ENCODE measurements around the gene POLDIP3.
"Not testable (repeated sequence)": the region's sequence is repeated elsewhere in the genome, so short reads cannot be mapped to it uniquely, and the experiment has no call there.

The POLDIP3 gene

DNA sequence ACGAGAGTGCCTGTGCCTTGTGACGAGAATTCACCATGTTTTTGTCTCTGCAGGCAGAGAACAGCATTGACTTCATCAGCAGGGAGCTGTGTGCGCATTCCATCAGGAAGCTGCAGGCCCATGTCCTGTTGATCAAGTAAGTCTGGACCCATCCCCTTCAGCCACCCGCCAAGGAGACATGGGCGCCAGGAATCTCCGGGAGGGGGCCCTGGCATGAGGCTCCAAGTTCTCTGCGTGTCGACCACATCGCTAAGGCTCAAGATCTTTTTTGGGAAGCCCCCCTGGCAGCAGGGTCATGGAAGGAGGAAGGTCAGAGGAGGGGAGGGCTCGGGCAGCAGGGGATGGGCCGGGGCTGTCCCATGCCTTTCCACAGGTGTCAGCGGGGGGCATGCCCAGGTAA, 43.6 kb downstream of the POLDIP3 start:
- H3K9me3 ChIP-seq (ENCODE audit: control insufficient read depth in 2 of 2, low read length in 2 of 2); H3K27ac ChIP-seq (ENCODE audit: low read length); H3K9ac ChIP-seq (ENCODE audit: low read length in 2 of 2); H3K36me3 ChIP-seq (ENCODE audit: control insufficient read depth in 2 of 2, insufficient read depth in 2 of 2, low read length in 2 of 2); H3K4me1 ChIP-seq (ENCODE audit: control insufficient read depth, insufficient read depth, low read length); H3K4me3 ChIP-seq (ENCODE audit: low read length in 2 of 2); H3K27me3 ChIP-seq (ENCODE audit: control insufficient read depth in 1 of 2, insufficient read depth in 2 of 2, low read length in 2 of 2): not testable (repeated sequence)

DNA sequence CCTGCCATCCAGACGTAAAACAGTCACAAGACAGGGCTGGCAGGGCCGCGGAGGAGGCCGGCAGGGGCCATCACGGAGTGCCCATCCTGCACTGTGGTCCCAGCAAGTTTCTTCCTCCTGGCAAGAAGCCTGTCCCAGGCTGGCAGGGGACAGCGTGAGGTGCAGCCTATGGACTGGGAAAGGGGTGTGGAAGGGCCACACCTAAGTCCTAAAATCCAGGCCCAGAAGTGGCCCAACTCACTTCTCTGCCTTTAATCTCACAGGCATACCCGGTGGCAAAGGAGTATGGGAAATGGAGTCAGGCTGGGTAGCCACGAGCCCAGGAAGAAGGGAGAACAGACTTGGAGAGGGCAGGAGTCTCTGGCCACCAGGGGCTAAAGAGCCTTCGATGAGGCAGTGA, 44.1 kb downstream of the POLDIP3 start:
- H3K9me3 ChIP-seq (ENCODE audit: control insufficient read depth in 2 of 2, low read length in 2 of 2); H3K27ac ChIP-seq (ENCODE audit: low read length); H3K36me3 ChIP-seq (ENCODE audit: control insufficient read depth in 2 of 2, insufficient read depth in 2 of 2, low read length in 2 of 2); H3K4me3 ChIP-seq (ENCODE audit: low read length in 2 of 2); H3K9ac ChIP-seq (ENCODE audit: low read length in 2 of 2); H3K27me3 ChIP-seq (ENCODE audit: control insufficient read depth in 1 of 2, insufficient read depth in 2 of 2, low read length in 2 of 2); H3K4me1 ChIP-seq (ENCODE audit: control insufficient read depth, insufficient read depth, low read length): not testable (repeated sequence)

DNA sequence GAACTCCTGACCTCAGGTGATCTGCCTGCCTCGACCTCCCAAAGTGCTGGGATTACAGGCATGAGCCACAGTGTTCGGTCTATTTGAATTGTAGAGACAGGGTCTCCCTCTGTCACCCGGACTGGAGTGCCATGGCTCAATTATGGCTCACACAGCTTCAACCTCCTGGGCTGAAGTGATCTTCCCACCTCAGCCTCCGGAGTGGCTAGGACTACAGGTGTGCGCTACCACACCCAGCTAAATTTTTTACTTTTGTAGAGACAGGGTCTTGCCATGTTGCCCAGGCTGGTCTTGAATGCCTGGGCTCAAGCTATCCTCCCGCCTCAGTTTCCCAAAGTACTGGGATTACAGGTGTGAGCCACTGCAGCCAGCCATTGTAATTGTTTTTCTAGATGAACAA, 46.7 kb downstream of the POLDIP3 start:
- H3K9me3 ChIP-seq (ENCODE audit: control insufficient read depth in 2 of 2, low read length in 2 of 2); H3K9ac ChIP-seq (ENCODE audit: low read length in 2 of 2); H3K27me3 ChIP-seq (ENCODE audit: control insufficient read depth in 1 of 2, insufficient read depth in 2 of 2, low read length in 2 of 2); H3K36me3 ChIP-seq (ENCODE audit: control insufficient read depth in 2 of 2, insufficient read depth in 2 of 2, low read length in 2 of 2); H3K4me1 ChIP-seq (ENCODE audit: control insufficient read depth, insufficient read depth, low read length); H3K27ac ChIP-seq (ENCODE audit: low read length); H3K4me3 ChIP-seq (ENCODE audit: low read length in 2 of 2): not testable (repeated sequence)

DNA sequence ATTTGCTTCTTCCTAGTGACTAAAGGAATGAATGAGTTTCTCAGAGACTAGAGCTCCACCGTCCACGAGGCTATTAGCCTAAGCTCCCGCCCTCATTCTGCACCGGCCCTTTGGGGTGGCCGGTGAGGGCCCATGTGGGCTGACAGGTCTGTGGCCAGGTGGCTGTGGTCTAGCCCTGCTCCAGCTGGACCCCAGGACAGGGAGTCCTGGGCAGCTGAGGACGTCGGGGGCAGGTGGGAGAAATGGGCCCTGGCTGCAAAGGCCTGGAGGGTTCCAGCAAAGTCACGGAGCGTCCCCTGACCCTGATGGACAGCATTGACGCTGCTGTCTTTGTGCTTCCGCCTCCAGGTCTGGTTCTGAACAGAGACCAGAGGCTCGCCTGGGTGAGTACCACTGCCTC, 48.7 kb downstream of the POLDIP3 start:
- H3K9ac ChIP-seq (ENCODE audit: low read length in 2 of 2): no peak overlapping the region
- H3K36me3 ChIP-seq (ENCODE audit: control insufficient read depth in 2 of 2, insufficient read depth in 2 of 2, low read length in 2 of 2): peaks cover 0 to 4% of the 10 kb centered on the region in 2 donors
- H3K9me3 ChIP-seq (ENCODE audit: control insufficient read depth in 2 of 2, low read length in 2 of 2): no peaks in the 10 kb centered on the region
- H3K4me1 ChIP-seq (ENCODE audit: control insufficient read depth, insufficient read depth, low read length): peaks cover 2% of the 10 kb centered on the region
- H3K4me3 ChIP-seq (ENCODE audit: low read length in 2 of 2): no peak overlapping the region
- no peaks in the 10 kb centered on the region for H3K27me3 ChIP-seq (ENCODE audit: control insufficient read depth in 1 of 2, insufficient read depth in 2 of 2, low read length in 2 of 2)
- no peak overlapping the region for H3K27ac ChIP-seq (ENCODE audit: low read length)

DNA sequence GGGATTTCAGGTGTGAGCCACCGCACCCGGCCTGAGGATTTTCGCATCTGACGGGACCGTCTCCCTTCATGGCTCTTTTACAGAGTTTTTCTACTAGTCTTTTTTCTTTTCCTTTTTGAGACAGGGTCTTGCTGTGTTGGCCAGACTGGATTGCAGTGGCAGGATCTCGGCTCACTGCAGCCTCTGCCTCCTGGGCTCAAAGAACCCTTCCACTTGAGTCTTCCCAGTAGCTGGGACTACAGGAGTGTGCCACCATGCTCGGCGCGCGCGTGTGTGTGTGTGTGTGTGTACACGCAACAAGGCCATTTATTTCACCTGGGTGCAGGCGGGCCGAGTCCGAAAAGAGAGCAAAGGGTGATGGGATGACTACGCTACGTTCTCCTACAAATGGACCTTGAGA, 50.0 kb downstream of the POLDIP3 start:
- no peaks in the 10 kb centered on the region for H3K9me3 ChIP-seq (ENCODE audit: control insufficient read depth in 2 of 2, low read length in 2 of 2)
- H3K27me3 ChIP-seq (ENCODE audit: control insufficient read depth in 1 of 2, insufficient read depth in 2 of 2, low read length in 2 of 2): no peaks in the 10 kb centered on the region
- peaks cover 0 to 4% of the 10 kb centered on the region in 2 donors for H3K36me3 ChIP-seq (ENCODE audit: control insufficient read depth in 2 of 2, insufficient read depth in 2 of 2, low read length in 2 of 2)
- H3K4me1 ChIP-seq (ENCODE audit: control insufficient read depth, insufficient read depth, low read length): peaks cover 2% of the 10 kb centered on the region
- H3K9ac ChIP-seq (ENCODE audit: low read length in 2 of 2): no peak overlapping the region
- no peak overlapping the region for H3K4me3 ChIP-seq (ENCODE audit: low read length in 2 of 2)
- H3K27ac ChIP-seq (ENCODE audit: low read length): no peak overlapping the region

DNA sequence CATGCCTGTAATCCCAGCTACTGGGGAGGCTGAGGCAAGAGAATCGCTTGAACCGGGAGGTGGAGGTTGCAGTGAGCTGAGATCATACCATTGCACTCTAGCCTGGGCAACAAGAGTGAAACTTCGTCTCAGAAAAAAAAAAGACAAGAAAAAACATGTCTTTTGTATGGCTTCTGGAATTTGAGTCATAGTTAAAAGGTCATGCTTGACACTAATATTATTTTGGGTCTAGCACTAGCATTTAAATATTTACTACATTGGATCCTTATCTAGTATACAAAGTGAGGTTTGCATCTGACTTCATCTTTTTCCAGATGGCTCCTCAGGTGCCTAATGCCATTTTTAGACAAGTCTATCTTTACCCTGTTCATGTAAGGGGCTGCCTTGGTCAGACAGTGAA, 50.7 kb downstream of the POLDIP3 start:
- not testable (repeated sequence) for H3K4me3 ChIP-seq (ENCODE audit: low read length in 2 of 2); H3K27ac ChIP-seq (ENCODE audit: low read length); H3K4me1 ChIP-seq (ENCODE audit: control insufficient read depth, insufficient read depth, low read length); H3K9ac ChIP-seq (ENCODE audit: low read length in 2 of 2); H3K9me3 ChIP-seq (ENCODE audit: control insufficient read depth in 2 of 2, low read length in 2 of 2); H3K27me3 ChIP-seq (ENCODE audit: control insufficient read depth in 1 of 2, insufficient read depth in 2 of 2, low read length in 2 of 2); H3K36me3 ChIP-seq (ENCODE audit: control insufficient read depth in 2 of 2, insufficient read depth in 2 of 2, low read length in 2 of 2)

DNA sequence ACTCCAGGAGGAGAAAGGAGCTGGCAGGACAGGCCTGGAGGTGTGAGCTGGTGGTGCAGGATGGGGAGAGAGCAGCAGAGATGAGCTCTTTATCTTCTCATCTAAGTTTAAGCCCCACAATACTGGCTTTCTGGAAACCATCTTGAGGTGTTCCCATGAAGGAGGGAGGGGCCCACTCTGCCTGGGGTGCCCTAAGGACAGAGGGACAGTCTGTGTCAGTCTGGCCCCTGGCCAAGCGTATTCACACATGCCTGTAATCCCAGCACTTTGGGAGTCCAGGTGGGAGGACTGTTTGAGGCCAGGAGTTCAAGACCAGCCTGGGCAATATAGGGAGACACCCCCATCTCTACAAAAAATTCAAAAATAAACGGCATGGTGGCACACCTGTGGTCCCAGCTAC, 52.0 kb downstream of the POLDIP3 start:
- peaks cover 2% of the 10 kb centered on the region for H3K4me1 ChIP-seq (ENCODE audit: control insufficient read depth, insufficient read depth, low read length)
- H3K9me3 ChIP-seq (ENCODE audit: control insufficient read depth in 2 of 2, low read length in 2 of 2): no peaks in the 10 kb centered on the region
- H3K27me3 ChIP-seq (ENCODE audit: control insufficient read depth in 1 of 2, insufficient read depth in 2 of 2, low read length in 2 of 2): no peaks in the 10 kb centered on the region
- peaks cover 0 to 4% of the 10 kb centered on the region in 2 donors for H3K36me3 ChIP-seq (ENCODE audit: control insufficient read depth in 2 of 2, insufficient read depth in 2 of 2, low read length in 2 of 2)
- no peak overlapping the region for H3K27ac ChIP-seq (ENCODE audit: low read length)
- H3K4me3 ChIP-seq (ENCODE audit: low read length in 2 of 2): no peak overlapping the region
- no peak overlapping the region for H3K9ac ChIP-seq (ENCODE audit: low read length in 2 of 2)

DNA sequence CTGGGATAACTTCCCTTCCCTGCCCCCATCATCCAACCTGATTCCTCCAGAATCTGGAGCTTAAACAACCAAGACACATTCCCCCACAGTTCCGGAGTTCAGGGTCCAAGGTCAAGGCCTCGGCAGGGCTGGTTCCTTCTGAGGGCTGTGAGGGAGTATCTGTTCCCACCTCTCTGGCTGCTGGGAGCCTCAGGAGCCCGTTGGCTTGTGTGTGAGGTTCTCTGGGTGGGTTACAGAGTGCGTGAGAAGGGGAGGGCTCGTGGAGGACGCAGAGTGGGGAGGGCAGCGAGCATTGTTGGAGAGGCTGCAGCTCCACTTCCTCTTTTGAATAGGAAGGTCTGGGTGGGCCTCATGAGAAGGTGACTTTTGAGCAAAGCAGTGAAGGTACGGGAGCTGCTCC, 52.4 kb downstream of the POLDIP3 start:
- no peak overlapping the region for H3K27ac ChIP-seq (ENCODE audit: low read length)
- H3K9ac ChIP-seq (ENCODE audit: low read length in 2 of 2): no peak overlapping the region
- peaks cover 2% of the 10 kb centered on the region for H3K4me1 ChIP-seq (ENCODE audit: control insufficient read depth, insufficient read depth, low read length)
- H3K36me3 ChIP-seq (ENCODE audit: control insufficient read depth in 2 of 2, insufficient read depth in 2 of 2, low read length in 2 of 2): peaks cover 0 to 4% of the 10 kb centered on the region in 2 donors
- H3K27me3 ChIP-seq (ENCODE audit: control insufficient read depth in 1 of 2, insufficient read depth in 2 of 2, low read length in 2 of 2): no peaks in the 10 kb centered on the region
- no peak overlapping the region for H3K4me3 ChIP-seq (ENCODE audit: low read length in 2 of 2)
- no peaks in the 10 kb centered on the region for H3K9me3 ChIP-seq (ENCODE audit: control insufficient read depth in 2 of 2, low read length in 2 of 2)

DNA sequence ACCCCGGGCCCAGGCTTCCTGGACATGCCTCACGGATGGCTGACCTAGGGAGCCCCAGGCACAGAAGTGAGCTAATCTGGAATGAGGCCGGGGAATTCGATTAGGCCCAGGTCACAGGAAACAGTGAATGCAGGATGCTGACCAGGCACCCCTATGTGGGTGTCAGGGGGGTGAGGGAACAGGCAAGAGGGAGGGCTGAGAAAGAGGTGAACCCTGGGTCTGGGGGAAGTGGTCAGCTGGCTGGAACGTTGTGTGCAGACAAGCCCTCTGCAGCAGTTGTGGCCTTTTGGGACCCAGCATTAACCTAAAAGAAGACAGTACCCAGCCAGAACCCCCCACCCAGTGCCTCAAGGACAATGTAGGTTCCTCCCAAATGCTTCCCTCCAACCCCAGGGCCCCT, 52.8 kb downstream of the POLDIP3 start:
- H3K27ac ChIP-seq (ENCODE audit: low read length): no peak overlapping the region

DNA sequence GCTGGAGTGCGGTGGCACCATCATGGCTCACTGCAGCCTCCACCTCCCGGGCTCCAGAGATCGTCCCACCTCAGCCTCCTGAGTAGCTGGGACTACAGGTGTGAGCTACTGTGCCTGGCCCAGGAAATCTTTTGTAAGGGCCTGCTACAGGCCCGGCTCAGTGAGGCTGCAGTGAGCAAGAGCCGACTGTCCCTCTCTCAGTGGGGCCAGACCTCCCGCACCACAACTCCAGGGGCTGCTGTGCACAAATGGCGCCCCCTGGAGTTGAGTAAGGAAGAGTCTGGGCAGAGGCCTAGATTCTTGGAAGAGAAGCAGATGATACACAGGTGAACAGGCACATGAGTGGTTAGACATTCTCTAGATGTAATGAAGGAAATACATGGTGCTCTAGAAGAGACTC, 53.9 kb downstream of the POLDIP3 start:
- no peaks in the 10 kb centered on the region for H3K9me3 ChIP-seq (ENCODE audit: control insufficient read depth in 2 of 2, low read length in 2 of 2)
- no peak overlapping the region for H3K27ac ChIP-seq (ENCODE audit: low read length)
- peaks cover 0 to under 1% of the 10 kb centered on the region in 2 donors for H3K36me3 ChIP-seq (ENCODE audit: control insufficient read depth in 2 of 2, insufficient read depth in 2 of 2, low read length in 2 of 2)
- no peaks in the 10 kb centered on the region for H3K27me3 ChIP-seq (ENCODE audit: control insufficient read depth in 1 of 2, insufficient read depth in 2 of 2, low read length in 2 of 2)
- no peak overlapping the region for H3K4me3 ChIP-seq (ENCODE audit: low read length in 2 of 2)
- H3K4me1 ChIP-seq (ENCODE audit: control insufficient read depth, insufficient read depth, low read length): peaks cover 2% of the 10 kb centered on the region
- H3K9ac ChIP-seq (ENCODE audit: low read length in 2 of 2): no peak overlapping the region

More for the DNA sequence above, 52.8 kb downstream of the POLDIP3 start:
- Histone ChIP-seq H3K36me3 (ENCODE audit: control insufficient read depth in 2 of 2, insufficient read depth in 2 of 2, low read length in 2 of 2) (peaks cover 0 to 4% of the 10 kb centered on the region in 2 donors), H3K4me3 (ENCODE audit: low read length in 2 of 2) (no peak overlapping the region), H3K4me1 (ENCODE audit: control insufficient read depth, insufficient read depth, low read length) (peaks cover 2% of the 10 kb centered on the region), H3K9ac (ENCODE audit: low read length in 2 of 2) (no peak overlapping the region), H3K27me3 (ENCODE audit: control insufficient read depth in 1 of 2, insufficient read depth in 2 of 2, low read length in 2 of 2) (no peaks in the 10 kb centered on the region), H3K9me3 (ENCODE audit: control insufficient read depth in 2 of 2, low read length in 2 of 2) (no peaks in the 10 kb centered on the region)

DNA sequence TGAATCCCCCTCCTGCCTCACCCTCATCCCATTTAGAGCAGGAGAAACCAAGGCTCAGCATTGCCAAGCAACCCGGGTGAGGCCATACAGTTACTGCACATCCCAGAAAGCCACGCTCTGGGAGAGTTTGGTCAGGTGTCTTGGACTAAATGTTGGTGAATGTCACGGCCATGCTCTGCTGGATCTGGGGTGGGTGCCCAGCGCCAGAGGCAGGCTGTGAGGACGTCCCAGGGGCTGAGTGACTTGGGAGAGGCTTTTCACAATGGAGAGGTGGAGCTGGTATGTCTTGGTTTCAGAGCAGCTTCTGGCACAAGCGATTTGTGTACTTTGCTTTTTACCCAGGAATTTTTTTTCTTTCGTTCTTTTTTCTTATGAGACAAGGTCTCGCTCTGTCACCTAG, 54.3 kb downstream of the POLDIP3 start:
- no peak overlapping the region for H3K4me3 ChIP-seq (ENCODE audit: low read length in 2 of 2)
- H3K4me1 ChIP-seq (ENCODE audit: control insufficient read depth, insufficient read depth, low read length): peaks cover 2% of the 10 kb centered on the region
- no peaks in the 10 kb centered on the region for H3K9me3 ChIP-seq (ENCODE audit: control insufficient read depth in 2 of 2, low read length in 2 of 2)
- no peaks in the 10 kb centered on the region for H3K27me3 ChIP-seq (ENCODE audit: control insufficient read depth in 1 of 2, insufficient read depth in 2 of 2, low read length in 2 of 2)
- H3K36me3 ChIP-seq (ENCODE audit: control insufficient read depth in 2 of 2, insufficient read depth in 2 of 2, low read length in 2 of 2): no peaks in the 10 kb centered on the region
- no peak overlapping the region for H3K27ac ChIP-seq (ENCODE audit: low read length)
- no peak overlapping the region for H3K9ac ChIP-seq (ENCODE audit: low read length in 2 of 2)
